ENCODE measurements around the gene PCDHGB7. TPM values are rescaled to one million over a fixed set of nuclear protein-coding genes. Genes with fewer than 3 reads are reported as not detected.
"Not testable (repeated sequence)": the region's sequence is repeated elsewhere in the genome, so short reads cannot be mapped to it uniquely, and the experiment has no call there.

The PCDHGB7 gene
- total RNA-seq, 4 donors from 2014 or later: 7.2 to 10.4 (median 8.2) TPM

GRCh38 chr5:141393267-141393666 is 24.2 kb upstream of the PCDHGB7 start:
- TF ChIP-seq, protein P1, sequence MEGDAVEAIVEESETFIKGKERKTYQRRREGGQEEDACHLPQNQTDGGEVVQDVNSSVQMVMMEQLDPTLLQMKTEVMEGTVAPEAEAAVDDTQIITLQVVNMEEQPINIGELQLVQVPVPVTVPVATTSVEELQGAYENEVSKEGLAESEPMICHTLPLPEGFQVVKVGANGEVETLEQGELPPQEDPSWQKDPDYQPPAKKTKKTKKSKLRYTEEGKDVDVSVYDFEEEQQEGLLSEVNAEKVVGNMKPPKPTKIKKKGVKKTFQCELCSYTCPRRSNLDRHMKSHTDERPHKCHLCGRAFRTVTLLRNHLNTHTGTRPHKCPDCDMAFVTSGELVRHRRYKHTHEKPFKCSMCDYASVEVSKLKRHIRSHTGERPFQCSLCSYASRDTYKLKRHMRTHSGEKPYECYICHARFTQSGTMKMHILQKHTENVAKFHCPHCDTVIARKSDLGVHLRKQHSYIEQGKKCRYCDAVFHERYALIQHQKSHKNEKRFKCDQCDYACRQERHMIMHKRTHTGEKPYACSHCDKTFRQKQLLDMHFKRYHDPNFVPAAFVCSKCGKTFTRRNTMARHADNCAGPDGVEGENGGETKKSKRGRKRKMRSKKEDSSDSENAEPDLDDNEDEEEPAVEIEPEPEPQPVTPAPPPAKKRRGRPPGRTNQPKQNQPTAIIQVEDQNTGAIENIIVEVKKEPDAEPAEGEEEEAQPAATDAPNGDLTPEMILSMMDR (IDR thresholded peaks at IDR 0.05; ENCODE audit: low read depth): no peak

- TF ChIP-seq, protein P1 (IDR thresholded peaks at IDR 0.05; ENCODE audit: low read depth): not testable (repeated sequence)
Observed at GRCh38 chr5:141397756-141398551, 19.5 kb upstream of the PCDHGB7 start, which contains the start of gene PCDHGB5. Gene PCDHGB5 (plus strand): TSS chr5:141397947. CDS start chr5:141398128, 181 bp downstream.

GRCh38 chr5:141398608-141399007 is 18.9 kb upstream of the PCDHGB7 start:
- TF ChIP-seq, protein P1 (IDR thresholded peaks at IDR 0.05; ENCODE audit: low read depth): no peak

- TF ChIP-seq, protein P1 (IDR thresholded peaks at IDR 0.05; ENCODE audit: low read depth): no peak
Observed at GRCh38 chr5:141399555-141400258, 17.8 kb upstream of the PCDHGB7 start.

DNA sequence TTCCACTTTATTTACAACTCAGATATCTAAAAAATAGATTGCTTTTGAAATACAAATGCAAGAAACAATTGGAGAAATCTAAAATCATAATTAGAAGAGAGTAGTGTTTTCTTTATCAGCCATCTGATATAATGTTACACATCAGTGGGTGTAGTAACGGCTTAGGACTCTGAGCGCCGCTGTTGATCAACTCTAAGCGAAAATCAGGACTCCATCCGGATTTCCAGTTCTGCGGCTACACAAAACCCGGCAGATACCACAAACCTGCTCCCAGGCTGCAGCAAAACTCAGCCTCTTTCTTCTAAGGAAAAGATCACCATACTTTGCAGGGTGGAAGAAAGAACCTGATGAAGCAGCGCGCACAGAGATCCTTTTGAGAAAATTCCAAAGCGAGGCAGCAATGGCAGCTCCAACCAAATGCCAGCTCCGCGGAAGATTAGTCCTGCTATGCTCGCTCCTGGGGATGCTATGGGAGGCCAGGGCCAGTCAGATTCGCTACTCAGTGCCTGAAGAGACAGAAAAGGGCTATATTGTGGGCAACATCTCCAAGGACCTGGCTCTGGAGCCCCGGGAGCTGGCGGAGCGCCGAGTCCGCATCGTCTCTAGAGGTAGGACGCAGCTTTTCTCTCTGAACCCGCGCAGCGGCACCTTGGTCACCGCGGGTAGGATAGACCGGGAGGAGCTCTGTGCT is 14.8 kb upstream of the PCDHGB7 start, which contains the start of gene PCDHGA9:
Gene PCDHGA9, plus strand, starts transcription at position 226 of the 691 bp plus-strand sequence. Its CDS starts 175 bp downstream, at position 401.
- TF ChIP-seq, protein P1 (IDR thresholded peaks at IDR 0.05; ENCODE audit: low read depth): no peak

DNA sequence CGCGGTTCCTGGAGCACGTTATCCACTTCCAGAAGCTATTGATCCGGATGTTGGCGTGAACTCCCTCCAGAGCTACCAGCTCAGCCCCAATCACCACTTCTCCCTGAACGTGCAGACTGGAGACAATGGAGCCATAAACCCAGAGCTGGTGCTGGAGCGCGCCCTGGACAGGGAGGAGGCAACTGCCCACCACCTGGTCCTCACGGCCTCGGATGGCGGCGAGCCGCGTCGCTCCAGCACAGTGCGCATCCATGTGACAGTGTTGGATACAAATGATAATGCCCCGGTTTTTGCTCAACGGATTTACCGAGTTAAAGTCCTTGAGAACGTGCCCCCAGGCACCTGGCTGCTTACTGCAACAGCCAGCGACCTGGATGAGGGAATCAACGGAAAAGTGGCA is 14.1 kb upstream of the PCDHGB7 start:
- TF ChIP-seq, protein P1 (IDR thresholded peaks at IDR 0.05; ENCODE audit: low read depth): no peak
